Psoas muscle (tissue), 8 donors: ENCODE results near the gene GGA2. TPM values are rescaled to one million over a fixed set of nuclear protein-coding genes. Genes with fewer than 3 reads are reported as not detected.
A peak's percentile ranks its signal among the peaks of the same experiment; 100 is the strongest.

Experiments used
- ATAC-seq, 4 donors: fragments of 200-7000 bp; cut with Tn5 transposase; one replicate each; pipeline ENCODE4 v1.9.1; 2020; ENCODE audit warnings: moderate library complexity in 3 of 4, mild to moderate bottlenecking in 2 of 4
- DNase-seq, 2 donors: peaks; one replicate each; pipeline ENCODE4 v3.0.0-alpha.2; 2020
- H3K27ac ChIP-seq: fragments of 200-600 bp; one replicate; pipeline ENCODE4 v1.8.0; 2022
- H3K27me3 ChIP-seq, 3 donors: fragments of 200-600 bp in 1 of 3; one replicate each; pipeline versions ENCODE4 v1.6.1 to v1.8.0; 2013 to 2022; ENCODE audit warnings: low read length in 2 of 3, mild to moderate bottlenecking in 2 of 3, moderate library complexity in 1 of 3; ENCODE audit not compliant: insufficient read depth in 3 of 3
- H3K36me3 ChIP-seq, 2 donors: fragments of 200-600 bp in 1 of 2; one replicate each; pipeline versions ENCODE4 v1.6.1 to v1.8.0; 2013 to 2022; ENCODE audit warnings: low read depth in 1 of 2, mild to moderate bottlenecking in 1 of 2, moderate library complexity in 1 of 2; ENCODE audit not compliant: insufficient read depth in 1 of 2
- H3K4me1 ChIP-seq: fragments of 200-600 bp; one replicate; pipeline ENCODE4 v1.8.0; 2022
- H3K4me3 ChIP-seq: fragments of 200-600 bp; one replicate; pipeline ENCODE4 v1.8.0; 2022; ENCODE audit warnings: mild to moderate bottlenecking
- H3K9me3 ChIP-seq: fragments of 200-600 bp; one replicate; pipeline ENCODE4 v1.8.0; 2022
- WGBS, 3 donors: extraction: QIAGEN DNeasy Blood & Tissue Kit; methylation state at CpG; one replicate each; pipeline versions ENCODE4 v1.1.6 to v1.1.7; 2013; 5-methylcytosine and 5-hydroxymethylcytosine counted together
- intact Hi-C, 2 donors: fragments of 100-400 bp; cut with DNase I; formaldehyde crosslinking; loops; one replicate each; pipeline versions ENCODE4 v1.11.0 to v1.14.2; 2022
- polyA plus RNA-seq, 3 donors: library from polyadenylated mRNA; stranded (reverse); fragments of 200-250 nt; gene quantifications; one replicate each; pipeline ENCODE4 v1.2.3, GENCODE V29; 2013
- total RNA-seq, 4 donors: library from RNA; stranded (reverse); fragmentation: NEBNext Ultra II Directional in 2 of 4; extraction: Animal tissue kit (Norgen Biotek cat#: 25700) in 2 of 4; gene quantifications; one replicate each; pipeline versions ENCODE4 v1.2.1 to v1.2.4, GENCODE V29; 2021 to 2023
- TF ChIP-seq, protein P1 (sequence below): fragments of 200-600 bp; IDR thresholded peaks from one replicate; pipeline ENCODE4 v1.8.0; 2022; ENCODE audit warnings: antibody characterized with exemption
- donor health status: healthy with polysubstance abuse.
- donor health status: DM: no; HTN: no; CAD: no; lungs with moderate emphysema.
- donor health status: Bipolar disorder and iron deficiency.
- donor health status: healthy.
- donor health status: DM: yes; HTN: yes; CAD: no.
- donor health status: DM: no; HTN: no; CAD: no.
- donor health status: DM: no; HTN: no; CAD: no.
- donor health status: DM: yes; HTN: yes; CAD: no.

Gene GGA2
- total and polyA plus RNA-seq, 7 donors = 18.9 to 62.9 (median 49.3) TPM

GRCh38 chr16:23539984-23540816, 29.9 kb upstream of the GGA2 start:
- no peaks in the 10 kb centered on the region for H3K27me3 ChIP-seq
- intact Hi-C loops = no loop called here
- no peak overlapping the region for H3K4me3 ChIP-seq
- TF ChIP-seq, protein P1, sequence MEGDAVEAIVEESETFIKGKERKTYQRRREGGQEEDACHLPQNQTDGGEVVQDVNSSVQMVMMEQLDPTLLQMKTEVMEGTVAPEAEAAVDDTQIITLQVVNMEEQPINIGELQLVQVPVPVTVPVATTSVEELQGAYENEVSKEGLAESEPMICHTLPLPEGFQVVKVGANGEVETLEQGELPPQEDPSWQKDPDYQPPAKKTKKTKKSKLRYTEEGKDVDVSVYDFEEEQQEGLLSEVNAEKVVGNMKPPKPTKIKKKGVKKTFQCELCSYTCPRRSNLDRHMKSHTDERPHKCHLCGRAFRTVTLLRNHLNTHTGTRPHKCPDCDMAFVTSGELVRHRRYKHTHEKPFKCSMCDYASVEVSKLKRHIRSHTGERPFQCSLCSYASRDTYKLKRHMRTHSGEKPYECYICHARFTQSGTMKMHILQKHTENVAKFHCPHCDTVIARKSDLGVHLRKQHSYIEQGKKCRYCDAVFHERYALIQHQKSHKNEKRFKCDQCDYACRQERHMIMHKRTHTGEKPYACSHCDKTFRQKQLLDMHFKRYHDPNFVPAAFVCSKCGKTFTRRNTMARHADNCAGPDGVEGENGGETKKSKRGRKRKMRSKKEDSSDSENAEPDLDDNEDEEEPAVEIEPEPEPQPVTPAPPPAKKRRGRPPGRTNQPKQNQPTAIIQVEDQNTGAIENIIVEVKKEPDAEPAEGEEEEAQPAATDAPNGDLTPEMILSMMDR = no peak
- WGBS, 3 donors = 89 to 94% (median 91%) methylated on average over 11 of the region's 11 CpGs
- DNase-seq = no peak
- no peaks in the 10 kb centered on the region for H3K9me3 ChIP-seq
- H3K27ac ChIP-seq = no peak overlapping the region
- no peaks in the 10 kb centered on the region for H3K4me1 ChIP-seq
- no peak for ATAC-seq
- peaks cover 7 to 89% of the 10 kb centered on the region in 2 donors for H3K36me3 ChIP-seq

- WGBS, 3 donors = 79 to 91% (median 89%) methylated on average over 1 of the region's 1 CpG
- Histone ChIP-seq H3K27me3 (no peaks in the 10 kb centered on the region), H3K9me3 (no peaks in the 10 kb centered on the region), H3K27ac (peak overlapping the region; percentile 30), H3K4me3 (no peak overlapping the region), H3K4me1 (no peaks in the 10 kb centered on the region), H3K36me3 (peaks cover under 1 to 89% of the 10 kb centered on the region in 2 donors)
- DNase-seq (no peak), ATAC-seq (peak in 1 of 4 donors; percentile 7)
- TF ChIP-seq, protein P1 = no peak
- intact Hi-C loops = no loop called here
Observed at GRCh38 chr16:23538919-23539278, 28.6 kb upstream of the GGA2 start.

DNA sequence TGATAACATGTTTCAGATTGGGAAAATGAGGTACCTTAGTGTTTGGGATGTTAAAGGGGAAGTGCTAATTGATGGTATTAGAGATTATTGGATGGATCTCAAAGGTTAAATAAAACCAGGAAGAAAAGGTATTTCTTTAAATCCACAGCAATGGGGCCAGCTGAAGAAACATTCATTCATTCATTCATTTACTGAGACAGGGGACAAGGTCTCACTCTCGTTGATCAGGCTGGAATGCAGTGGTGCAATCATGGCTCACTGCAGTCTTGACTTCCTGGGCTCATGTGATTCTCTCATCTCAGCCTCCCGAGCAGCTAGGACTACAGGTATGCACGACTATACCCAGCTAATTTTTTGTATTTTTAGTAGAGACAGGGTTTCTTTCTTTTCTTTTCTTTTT, 27.1 kb upstream of the GGA2 start:
- Histone ChIP-seq H3K36me3 (peaks cover 4 to 89% of the 10 kb centered on the region in 2 donors), H3K27ac (no peak overlapping the region), H3K27me3 (no peaks in the 10 kb centered on the region), H3K4me1 (no peaks in the 10 kb centered on the region), H3K4me3 (no peak overlapping the region), H3K9me3 (no peaks in the 10 kb centered on the region)
- no peak for DNase-seq
- WGBS, 3 donors = 73 to 78% (median 76%) methylated on average over 3 of the region's 3 CpGs
- TF ChIP-seq, protein P1 = no peak
- intact Hi-C loops = no loop called here
- no peak for ATAC-seq

DNA sequence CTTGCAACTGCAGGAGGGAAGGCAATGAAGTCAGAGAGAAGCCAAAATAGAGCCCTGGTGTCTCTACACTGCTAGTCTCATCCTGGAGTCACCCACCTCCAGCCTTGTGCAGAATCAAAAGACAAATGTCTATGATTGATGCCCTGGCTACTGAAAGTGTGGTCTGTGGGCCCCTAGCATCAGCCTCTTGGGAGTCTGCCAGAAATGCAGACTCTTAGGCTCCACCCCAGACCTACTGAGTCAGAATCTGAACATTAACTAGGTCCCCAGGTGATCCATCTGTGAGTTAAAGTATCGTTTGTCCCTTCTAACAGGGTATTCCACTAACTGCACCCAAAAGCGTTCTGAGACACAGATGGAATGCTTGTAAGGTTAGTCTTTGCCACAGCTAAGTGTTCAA, 25.6 kb upstream of the GGA2 start:
- DNase-seq (no peak), ATAC-seq (peak in 1 of 4 donors; percentile 18)
- Histone ChIP-seq H3K4me3 (no peak overlapping the region), H3K27me3 (no peaks in the 10 kb centered on the region), H3K9me3 (no peaks in the 10 kb centered on the region), H3K27ac (no peak overlapping the region), H3K36me3 (peaks cover 7 to 88% of the 10 kb centered on the region in 2 donors), H3K4me1 (no peaks in the 10 kb centered on the region)
- intact Hi-C loops = no loop called here
- WGBS, 3 donors = 83 to 92% (median 85%) methylated on average over 2 of the region's 2 CpGs
- TF ChIP-seq, protein P1 = no peak
